ENCODE results near the gene LARGE1. TPM values are rescaled to one million over a fixed set of nuclear protein-coding genes. Genes with fewer than 3 reads are reported as not detected.

LARGE1 gene
- total RNA-seq, 1 experiment from 2014 or later: 4.1 TPM

- H3K27me3 ChIP-seq: no peaks in the 10 kb centered on the region
- H3K9me3 ChIP-seq: no peaks in the 10 kb centered on the region
- H3K4me3 ChIP-seq: no peak overlapping the region
- no peak for DNase-seq
- H3K36me3 ChIP-seq: no peaks in the 10 kb centered on the region
Observed at GRCh38 chr22:33601062-33601461, 319.2 kb downstream of the LARGE1 start.

GRCh38 chr22:33600595-33600994 lies 319.7 kb downstream of the LARGE1 start:
- Histone ChIP-seq H3K36me3 (no peaks in the 10 kb centered on the region), H3K27me3 (no peaks in the 10 kb centered on the region), H3K4me3 (no peak overlapping the region), H3K9me3 (no peaks in the 10 kb centered on the region)
- DNase-seq: no peak

GRCh38 chr22:33600113-33600512 lies 320.2 kb downstream of the LARGE1 start:
- no peaks in the 10 kb centered on the region for H3K36me3 ChIP-seq
- no peaks in the 10 kb centered on the region for H3K27me3 ChIP-seq
- DNase-seq: no peak
- no peaks in the 10 kb centered on the region for H3K9me3 ChIP-seq
- H3K4me3 ChIP-seq: no peak overlapping the region

- Histone ChIP-seq H3K36me3 (no peaks in the 10 kb centered on the region), H3K4me3 (no peak overlapping the region), H3K9me3 (no peaks in the 10 kb centered on the region), H3K27me3 (no peaks in the 10 kb centered on the region)
- no peak for DNase-seq
Observed at GRCh38 chr22:33599596-33599995, 320.7 kb downstream of the LARGE1 start.

- Histone ChIP-seq H3K36me3 (no peaks in the 10 kb centered on the region), H3K4me3 (no peak overlapping the region), H3K27me3 (no peaks in the 10 kb centered on the region), H3K9me3 (no peaks in the 10 kb centered on the region)
- no peak for DNase-seq
Observed at GRCh38 chr22:33598821-33599220, 321.5 kb downstream of the LARGE1 start.

- Histone ChIP-seq H3K4me3 (no peak overlapping the region), H3K9me3 (no peaks in the 10 kb centered on the region)
- no peak for DNase-seq
Observed at GRCh38 chr22:33597274-33597985, 322.8 kb downstream of the LARGE1 start.

GRCh38 chr22:33593818-33594217 lies 326.5 kb downstream of the LARGE1 start:
- no peak for DNase-seq
- no peaks in the 10 kb centered on the region for H3K36me3 ChIP-seq
- no peaks in the 10 kb centered on the region for H3K27me3 ChIP-seq
- H3K9me3 ChIP-seq: no peaks in the 10 kb centered on the region
- H3K4me3 ChIP-seq: no peak overlapping the region

More at GRCh38 chr22:33597274-33597985, 322.8 kb downstream of the LARGE1 start:
- Histone ChIP-seq H3K36me3 (no peaks in the 10 kb centered on the region), H3K27me3 (no peaks in the 10 kb centered on the region)

- Histone ChIP-seq H3K36me3 (no peaks in the 10 kb centered on the region), H3K4me3 (no peak overlapping the region), H3K27me3 (no peaks in the 10 kb centered on the region), H3K9me3 (no peaks in the 10 kb centered on the region)
- no peak for DNase-seq
Observed at GRCh38 chr22:33591946-33592345, 328.3 kb downstream of the LARGE1 start.

GRCh38 chr22:33589297-33589696 lies 331.0 kb downstream of the LARGE1 start:
- Histone ChIP-seq H3K27me3 (no peaks in the 10 kb centered on the region), H3K9me3 (no peaks in the 10 kb centered on the region), H3K36me3 (no peaks in the 10 kb centered on the region), H3K4me3 (no peak overlapping the region)
- no peak for DNase-seq

GRCh38 chr22:33588860-33589259 lies 331.4 kb downstream of the LARGE1 start:
- no peaks in the 10 kb centered on the region for H3K36me3 ChIP-seq
- no peaks in the 10 kb centered on the region for H3K9me3 ChIP-seq
- no peaks in the 10 kb centered on the region for H3K27me3 ChIP-seq
- DNase-seq: no peak
- H3K4me3 ChIP-seq: no peak overlapping the region

GRCh38 chr22:33584152-33584551 lies 336.1 kb downstream of the LARGE1 start:
- DNase-seq: no peak
- H3K4me3 ChIP-seq: no peak overlapping the region
- H3K27me3 ChIP-seq: no peaks in the 10 kb centered on the region
- H3K9me3 ChIP-seq: no peaks in the 10 kb centered on the region
- no peaks in the 10 kb centered on the region for H3K36me3 ChIP-seq

GRCh38 chr22:33582822-33583400 lies 337.4 kb downstream of the LARGE1 start:
- Histone ChIP-seq H3K4me3 (no peak overlapping the region), H3K36me3 (no peaks in the 10 kb centered on the region), H3K9me3 (no peaks in the 10 kb centered on the region), H3K27me3 (no peaks in the 10 kb centered on the region)
- no peak for DNase-seq

- no peaks in the 10 kb centered on the region for H3K27me3 ChIP-seq
- H3K4me3 ChIP-seq: no peak overlapping the region
- no peaks in the 10 kb centered on the region for H3K36me3 ChIP-seq
- no peaks in the 10 kb centered on the region for H3K9me3 ChIP-seq
- no peak for DNase-seq
Observed at GRCh38 chr22:33580310-33580709, 340.0 kb downstream of the LARGE1 start.

- Histone ChIP-seq H3K36me3 (no peaks in the 10 kb centered on the region), H3K4me3 (no peak overlapping the region), H3K9me3 (no peaks in the 10 kb centered on the region), H3K27me3 (no peaks in the 10 kb centered on the region)
- peak; percentile 31 for DNase-seq
Observed at GRCh38 chr22:33579448-33580093, 340.7 kb downstream of the LARGE1 start.

GRCh38 chr22:33578752-33579151 lies 341.5 kb downstream of the LARGE1 start:
- no peak for DNase-seq
- H3K9me3 ChIP-seq: no peaks in the 10 kb centered on the region
- no peaks in the 10 kb centered on the region for H3K27me3 ChIP-seq
- no peaks in the 10 kb centered on the region for H3K36me3 ChIP-seq
- H3K4me3 ChIP-seq: no peak overlapping the region

GRCh38 chr22:33577862-33578411 lies 342.3 kb downstream of the LARGE1 start:
- no peak overlapping the region for H3K4me3 ChIP-seq
- DNase-seq: no peak
- no peaks in the 10 kb centered on the region for H3K9me3 ChIP-seq
- no peaks in the 10 kb centered on the region for H3K36me3 ChIP-seq
- H3K27me3 ChIP-seq: no peaks in the 10 kb centered on the region

GRCh38 chr22:33576205-33576604 lies 344.1 kb downstream of the LARGE1 start:
- Histone ChIP-seq H3K36me3 (no peaks in the 10 kb centered on the region), H3K27me3 (no peaks in the 10 kb centered on the region), H3K4me3 (no peak overlapping the region), H3K9me3 (no peaks in the 10 kb centered on the region)
- no peak for DNase-seq
